GM18517 (cell line): Measurements from ENCODE around the gene SPINK5.
"Not testable (repeated sequence)": the region's sequence is repeated elsewhere in the genome, so short reads cannot be mapped to it uniquely, and the experiment has no call there.

Source experiments
- ATAC-seq: cut with Tn5 transposase; IDR thresholded peaks from one replicate; pipeline ENCODE4 v1.9.1; 2021; ENCODE audit warnings: mild to moderate bottlenecking, moderate library complexity; ENCODE audit not compliant: unreplicated experiment

Gene SPINK5, protein sequence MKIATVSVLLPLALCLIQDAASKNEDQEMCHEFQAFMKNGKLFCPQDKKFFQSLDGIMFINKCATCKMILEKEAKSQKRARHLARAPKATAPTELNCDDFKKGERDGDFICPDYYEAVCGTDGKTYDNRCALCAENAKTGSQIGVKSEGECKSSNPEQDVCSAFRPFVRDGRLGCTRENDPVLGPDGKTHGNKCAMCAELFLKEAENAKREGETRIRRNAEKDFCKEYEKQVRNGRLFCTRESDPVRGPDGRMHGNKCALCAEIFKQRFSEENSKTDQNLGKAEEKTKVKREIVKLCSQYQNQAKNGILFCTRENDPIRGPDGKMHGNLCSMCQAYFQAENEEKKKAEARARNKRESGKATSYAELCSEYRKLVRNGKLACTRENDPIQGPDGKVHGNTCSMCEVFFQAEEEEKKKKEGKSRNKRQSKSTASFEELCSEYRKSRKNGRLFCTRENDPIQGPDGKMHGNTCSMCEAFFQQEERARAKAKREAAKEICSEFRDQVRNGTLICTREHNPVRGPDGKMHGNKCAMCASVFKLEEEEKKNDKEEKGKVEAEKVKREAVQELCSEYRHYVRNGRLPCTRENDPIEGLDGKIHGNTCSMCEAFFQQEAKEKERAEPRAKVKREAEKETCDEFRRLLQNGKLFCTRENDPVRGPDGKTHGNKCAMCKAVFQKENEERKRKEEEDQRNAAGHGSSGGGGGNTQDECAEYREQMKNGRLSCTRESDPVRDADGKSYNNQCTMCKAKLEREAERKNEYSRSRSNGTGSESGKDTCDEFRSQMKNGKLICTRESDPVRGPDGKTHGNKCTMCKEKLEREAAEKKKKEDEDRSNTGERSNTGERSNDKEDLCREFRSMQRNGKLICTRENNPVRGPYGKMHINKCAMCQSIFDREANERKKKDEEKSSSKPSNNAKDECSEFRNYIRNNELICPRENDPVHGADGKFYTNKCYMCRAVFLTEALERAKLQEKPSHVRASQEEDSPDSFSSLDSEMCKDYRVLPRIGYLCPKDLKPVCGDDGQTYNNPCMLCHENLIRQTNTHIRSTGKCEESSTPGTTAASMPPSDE

GRCh38 chr5:148063861-148064260 lies at the start of gene SPINK5:
SPINK5 (plus strand) TSS chr5:148063980; CDS start chr5:148064045, 65 bp downstream.
- no peak for ATAC-seq

DNA sequence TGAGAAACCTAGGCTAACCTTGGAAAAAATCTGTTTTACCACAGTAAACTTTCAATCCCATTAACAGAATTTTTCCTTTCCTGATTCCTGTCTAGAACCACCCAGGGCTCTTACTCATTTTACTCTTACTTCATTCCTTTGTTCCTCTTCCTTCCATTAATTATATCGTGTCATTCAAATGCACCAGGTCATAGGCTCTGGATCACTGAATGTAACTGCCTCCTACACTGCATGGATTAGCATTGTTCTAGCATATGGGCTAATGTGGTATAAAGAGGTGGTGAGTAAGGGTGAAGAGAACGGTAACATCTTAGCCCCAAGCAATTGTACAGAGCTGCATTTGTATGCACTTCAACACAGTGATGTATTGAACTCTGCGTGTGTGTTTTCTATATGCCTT lies 49.5 kb upstream of the SPINK5 start:
- no peak for ATAC-seq

- ATAC-seq, result no peak
Observed at GRCh38 chr5:148020257-148020988, 43.4 kb upstream of the SPINK5 start.

GRCh38 chr5:148027505-148027904 lies 36.3 kb upstream of the SPINK5 start:
- ATAC-seq, result no peak

- no peak for ATAC-seq
Observed at GRCh38 chr5:148029131-148029530, 34.6 kb upstream of the SPINK5 start.

- no peak for ATAC-seq
Observed at GRCh38 chr5:148033134-148033533, 30.6 kb upstream of the SPINK5 start.

DNA sequence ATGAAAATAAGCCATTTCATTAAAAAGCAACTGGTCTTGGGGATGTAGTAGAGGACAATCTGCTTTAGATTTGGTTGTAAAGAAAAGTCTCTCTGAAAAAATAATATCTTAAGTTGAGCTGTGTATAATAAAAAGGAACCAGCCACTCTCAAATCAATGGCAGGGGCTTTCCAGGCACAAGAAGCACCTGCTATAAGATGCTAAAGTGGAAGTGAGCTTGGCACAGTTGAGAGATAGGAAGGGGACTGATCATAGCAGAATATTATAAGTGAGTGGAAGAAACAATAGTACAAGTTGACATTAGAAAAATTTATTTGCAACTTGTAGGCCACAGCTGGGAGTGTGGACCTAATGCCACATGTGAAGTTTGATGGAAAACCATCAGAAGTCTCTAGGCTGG lies 28.1 kb upstream of the SPINK5 start:
- no peak for ATAC-seq

GRCh38 chr5:148042881-148043280 lies 20.9 kb upstream of the SPINK5 start:
- ATAC-seq, result no peak

DNA sequence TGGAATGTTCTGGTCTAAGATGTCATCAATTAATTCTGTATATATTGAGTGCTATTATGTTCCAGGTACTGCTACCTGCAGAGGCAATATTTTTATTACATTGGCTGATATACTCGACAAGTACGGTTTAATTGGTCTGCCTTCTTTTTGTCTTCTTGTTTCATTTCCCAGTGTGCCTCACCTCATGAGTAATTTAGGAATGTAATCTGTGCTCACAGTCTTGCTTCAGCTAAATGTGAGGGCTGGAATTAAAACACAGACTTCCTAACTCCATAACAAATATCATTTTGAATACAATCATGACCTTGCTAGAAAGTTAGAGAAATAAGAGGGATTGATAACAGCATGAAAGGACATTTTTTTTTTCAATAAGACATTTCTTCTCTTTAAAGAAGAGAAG lies 20.1 kb upstream of the SPINK5 start:
- no peak for ATAC-seq

DNA sequence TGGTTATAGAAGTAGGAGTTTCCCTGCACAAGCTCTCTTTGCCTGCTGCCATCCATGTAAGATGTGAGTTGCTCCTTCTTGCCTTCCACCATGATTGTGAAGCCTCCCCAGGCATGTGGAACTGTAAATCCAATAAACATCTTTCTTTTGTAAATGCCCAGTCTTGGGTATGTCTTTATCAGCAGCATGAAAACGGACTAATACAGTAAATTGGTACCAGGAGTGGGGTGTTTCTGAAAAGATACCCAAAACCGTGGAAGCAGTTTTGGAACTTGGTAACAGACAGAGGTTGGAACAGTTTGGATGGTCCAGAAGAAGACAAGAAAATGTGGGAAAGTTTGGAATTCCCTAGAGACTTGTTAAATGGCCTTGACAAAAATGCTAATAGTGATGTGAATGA lies 8.6 kb upstream of the SPINK5 start:
- not testable (repeated sequence) for ATAC-seq

GRCh38 chr5:148060309-148060708 lies 3.5 kb upstream of the SPINK5 start:
- ATAC-seq, result no peak

DNA sequence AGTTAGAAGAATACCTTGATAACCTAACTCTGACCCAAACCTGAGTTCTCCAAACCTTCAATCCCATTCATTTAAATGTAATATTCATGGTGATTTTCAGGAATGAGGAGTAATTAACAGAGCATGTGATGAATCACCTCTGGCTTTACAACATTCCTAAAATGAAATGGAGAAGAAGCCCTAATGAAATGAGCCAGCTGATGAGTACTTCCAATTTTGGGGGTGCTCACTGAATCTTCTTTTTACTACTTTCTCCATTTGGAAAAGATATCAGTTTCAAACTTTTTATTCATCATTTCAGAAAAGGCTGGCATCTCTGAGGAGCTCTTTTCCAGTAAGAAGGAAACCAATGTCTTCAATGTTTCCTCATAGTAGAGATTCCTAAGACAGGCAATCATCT lies 2.9 kb upstream of the SPINK5 start:
- ATAC-seq, result no peak

GRCh38 chr5:148070621-148071020 lies 6.8 kb downstream of the SPINK5 start:
- no peak for ATAC-seq

DNA sequence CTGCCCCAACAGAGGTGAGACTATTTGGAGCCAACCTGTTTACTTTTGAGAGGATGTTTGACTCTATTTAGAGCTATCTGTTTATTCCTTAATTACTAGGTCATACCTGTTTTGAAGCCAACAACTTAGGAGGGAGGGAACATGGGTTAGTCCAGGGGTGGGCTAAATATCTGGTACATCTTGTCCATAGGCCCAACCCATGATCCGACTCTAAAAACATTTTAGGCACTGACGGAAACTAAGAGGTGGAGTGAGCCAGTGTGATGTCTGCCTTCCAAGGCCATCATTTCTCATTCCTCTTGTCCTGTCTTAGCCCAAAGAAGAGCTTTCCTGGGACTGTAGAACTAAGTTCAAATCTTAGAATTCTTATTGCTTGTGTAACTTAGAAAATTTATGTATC lies 8.4 kb downstream of the SPINK5 start:
- ATAC-seq, result no peak

- no peak for ATAC-seq
Observed at GRCh38 chr5:148075529-148075928, 11.7 kb downstream of the SPINK5 start.

GRCh38 chr5:148083203-148083602 lies 19.4 kb downstream of the SPINK5 start:
- no peak for ATAC-seq

DNA sequence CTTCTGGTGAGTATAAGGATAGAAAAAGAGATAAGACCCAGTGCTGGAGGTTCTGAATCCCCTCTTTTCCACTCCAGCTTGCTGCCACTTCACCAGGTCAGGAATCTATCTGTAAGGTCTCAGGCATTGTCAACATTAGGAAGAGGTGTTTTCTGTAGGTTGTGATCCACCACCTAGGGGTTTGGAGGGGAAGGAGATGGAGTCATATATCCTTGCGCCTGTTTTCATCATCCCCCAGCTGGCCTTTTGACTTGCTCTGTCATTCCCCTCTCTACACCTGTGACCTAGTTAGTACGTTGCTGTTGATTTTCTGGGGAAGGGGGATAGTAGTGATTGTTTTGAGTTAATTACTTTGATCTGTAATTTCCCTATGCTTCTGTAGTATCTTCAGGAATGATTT lies 20.5 kb downstream of the SPINK5 start:
- no peak for ATAC-seq

DNA sequence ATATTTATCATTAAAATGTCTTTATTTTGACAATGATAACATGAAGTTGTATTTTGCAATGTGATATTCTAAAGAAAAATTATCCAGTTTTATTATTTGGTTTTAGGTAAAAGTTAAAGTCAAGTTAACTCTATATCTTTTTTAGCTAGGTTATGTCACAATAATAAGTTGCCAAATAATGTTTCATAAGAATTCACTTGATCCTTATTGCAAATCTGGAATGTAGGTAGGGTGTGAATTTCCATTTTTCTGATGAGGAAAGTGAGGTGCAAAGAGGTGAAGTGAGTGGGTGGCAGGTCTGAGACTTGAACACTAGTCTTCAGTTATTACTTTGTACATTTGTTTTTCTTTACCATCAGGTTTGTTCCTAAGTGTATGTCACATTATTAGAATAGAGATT lies 21.5 kb downstream of the SPINK5 start:
- no peak for ATAC-seq

DNA sequence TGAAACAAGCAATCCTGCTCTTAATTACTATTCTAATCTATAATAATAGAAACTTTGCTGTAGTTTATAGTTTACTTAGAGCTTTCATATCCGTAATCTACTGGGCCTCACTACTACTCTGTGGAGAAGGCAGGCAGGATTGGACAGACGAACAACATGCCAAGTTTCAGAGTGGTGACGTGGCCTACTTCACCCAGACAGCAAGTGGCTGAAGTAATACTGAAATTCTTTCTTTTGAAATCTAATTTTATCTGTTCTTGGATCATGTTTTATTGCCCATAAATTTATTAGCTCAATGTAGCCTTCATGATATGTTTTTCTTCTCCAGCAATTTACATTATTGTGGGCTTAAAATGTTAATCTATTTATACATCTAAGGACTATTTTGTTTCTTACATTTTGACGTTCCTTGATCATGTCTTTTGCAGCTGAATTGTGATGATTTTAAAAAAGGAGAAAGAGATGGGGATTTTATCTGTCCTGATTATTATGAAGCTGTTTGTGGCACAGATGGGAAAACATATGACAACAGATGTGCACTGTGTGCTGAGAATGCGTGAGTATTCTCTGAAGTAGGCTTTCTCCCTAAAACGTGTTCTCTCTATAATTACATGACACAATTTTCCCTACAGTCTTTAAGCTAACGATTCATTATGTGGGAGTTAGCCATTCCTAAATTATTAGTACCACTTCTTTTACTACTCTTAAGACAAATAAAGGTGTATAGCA lies 22.4 kb downstream of the SPINK5 start:
- ATAC-seq, result no peak

GRCh38 chr5:148090146-148090772 lies 26.5 kb downstream of the SPINK5 start:
- ATAC-seq, result no peak
